SHP77 treated with DMSO at 0.1 percent for 48 hours (cell line): ENCODE results near the gene HOXD3.

Experiments
- DNase-seq: peaks from one replicate; lab custom pipeline; 2025; lab: John Stamatoyannopoulos, UW

HOXD3 gene

DNA sequence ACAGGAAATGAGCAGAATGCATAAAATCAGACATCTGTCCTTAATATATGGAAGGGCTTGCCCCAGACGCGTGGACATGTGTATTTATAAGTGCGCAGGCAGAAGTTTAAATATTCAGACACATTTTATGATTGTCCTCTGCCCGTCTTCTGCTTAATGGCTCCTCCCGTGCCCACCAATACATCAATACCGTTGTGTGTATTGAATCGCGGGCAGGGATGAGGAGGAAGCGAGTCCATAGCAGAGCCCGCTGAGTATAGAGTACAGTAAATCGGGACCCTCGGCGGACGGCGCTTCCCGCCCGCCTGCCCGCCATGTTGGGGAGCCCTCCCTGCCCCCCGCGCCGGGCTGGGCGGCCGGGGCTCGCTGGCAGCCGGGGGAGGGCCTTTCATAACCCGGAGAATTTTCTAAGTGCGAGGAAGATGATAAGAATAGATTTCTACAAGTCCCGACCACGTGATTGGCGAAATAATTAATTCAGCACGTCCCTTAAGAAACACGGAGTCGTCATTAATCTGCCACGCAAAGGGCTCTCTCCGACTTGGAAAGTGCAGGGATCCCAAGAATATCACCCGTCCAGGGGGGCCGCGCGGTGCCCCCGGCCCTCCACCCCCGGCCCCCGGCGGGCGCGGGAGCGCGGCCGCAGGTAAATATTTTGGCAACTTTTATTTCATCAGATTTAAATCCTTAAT, at the start of gene HOXD3:
Gene HOXD3, plus strand, starts transcription at position 501 of the 692 bp plus-strand sequence. CDS start 11,808 bp downstream, outside the sequence.
- DNase-seq = no peak

GRCh38 chr2:176107731-176108181, 49.4 kb upstream of the HOXD3 start:
- DNase-seq = no peak

DNA sequence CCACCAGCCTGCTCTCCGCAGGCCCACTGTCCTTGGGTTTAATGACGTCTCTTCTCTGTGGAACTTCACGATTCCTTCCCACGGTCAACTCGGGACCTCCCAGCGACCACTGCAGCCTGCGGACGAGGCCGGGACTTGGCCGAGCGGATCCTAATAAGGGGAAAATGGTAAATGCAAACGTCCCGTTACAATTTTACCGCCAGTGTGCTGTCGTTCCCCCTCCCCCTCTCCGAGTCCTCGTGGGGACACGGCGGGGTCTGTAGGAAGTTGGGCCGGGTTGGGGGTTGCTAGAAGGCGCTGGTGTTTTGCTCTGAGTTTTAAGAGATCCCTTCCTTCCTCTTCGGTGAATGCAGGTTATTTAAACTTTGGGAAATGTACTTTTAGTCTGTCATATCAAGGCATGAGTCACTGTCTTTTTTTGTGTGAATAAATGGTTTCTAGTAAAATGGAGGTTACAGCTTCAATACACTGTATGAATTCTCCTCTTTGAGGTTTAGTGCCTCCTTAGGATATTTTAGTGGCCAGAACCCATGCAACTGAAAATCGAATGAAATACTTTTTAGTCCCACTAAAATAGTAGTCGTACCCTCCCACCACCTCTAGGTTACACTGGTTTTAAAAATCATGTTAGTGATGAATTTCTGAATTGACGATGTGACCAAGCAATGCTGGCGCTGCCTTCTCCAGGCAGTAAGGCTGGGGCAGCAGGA, 47.8 kb upstream of the HOXD3 start:
- no peak for DNase-seq

- DNase-seq = no peak
Measured at GRCh38 chr2:176109946-176110345, 47.2 kb upstream of the HOXD3 start.

DNA sequence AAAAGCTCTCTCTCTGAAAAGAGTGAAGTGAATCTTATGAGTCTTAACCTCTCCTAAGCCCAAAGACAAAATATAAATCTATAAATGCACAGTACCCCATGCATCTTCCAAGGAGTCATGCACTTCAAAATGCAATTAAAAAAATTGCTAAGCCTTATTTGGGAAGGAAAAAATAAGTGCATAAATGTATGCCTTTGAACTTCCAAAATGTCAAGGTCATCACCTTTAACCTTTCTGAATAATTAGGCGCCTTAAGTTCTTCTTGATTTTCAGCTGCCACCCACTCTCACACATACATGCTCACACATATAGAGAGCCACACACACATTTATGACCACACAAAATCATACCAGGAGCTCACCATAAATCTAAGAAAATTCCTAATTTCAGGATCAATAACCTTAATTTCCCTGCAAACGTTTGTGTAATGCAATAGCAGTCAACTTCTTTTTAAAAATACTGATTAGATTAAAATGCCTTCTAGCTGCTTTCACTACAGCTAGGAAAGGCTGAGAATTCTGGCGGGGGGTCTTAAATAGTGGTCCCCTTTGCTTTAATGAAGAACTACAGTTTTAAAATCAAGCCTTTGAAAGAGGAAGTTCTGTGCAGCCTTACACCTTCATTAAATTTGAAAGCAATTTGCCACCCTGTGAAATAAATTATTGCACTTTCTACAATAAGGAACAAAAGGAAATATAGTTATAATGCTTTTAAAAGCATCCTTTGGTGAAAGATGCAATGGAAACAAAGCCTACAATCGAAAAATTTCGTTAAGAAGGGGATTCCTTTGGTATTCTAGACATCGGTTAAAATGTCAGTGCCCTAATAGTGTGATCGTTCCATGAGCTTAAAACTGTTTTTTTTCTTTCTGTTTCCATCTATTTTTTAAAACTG, 46.4 kb upstream of the HOXD3 start:
- DNase-seq = no peak

DNA sequence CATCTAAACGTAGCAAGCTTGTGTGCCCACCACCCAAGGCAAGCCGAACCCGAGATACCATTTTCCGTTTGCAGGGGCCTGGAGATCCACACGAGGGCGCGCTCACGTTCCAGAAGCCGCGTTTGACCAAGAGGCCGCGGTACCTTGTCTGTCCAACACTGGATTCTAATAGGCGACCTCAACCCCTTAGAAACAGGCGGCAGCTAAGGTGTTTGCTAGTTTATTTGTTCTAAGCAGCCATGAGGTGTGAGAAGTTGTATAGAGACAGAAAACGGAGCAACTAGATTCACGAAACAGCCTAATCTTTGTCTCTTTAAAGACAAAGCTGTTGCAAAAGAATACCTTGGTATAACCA, 45.8 kb upstream of the HOXD3 start:
- peak; percentile 42 for DNase-seq

DNA sequence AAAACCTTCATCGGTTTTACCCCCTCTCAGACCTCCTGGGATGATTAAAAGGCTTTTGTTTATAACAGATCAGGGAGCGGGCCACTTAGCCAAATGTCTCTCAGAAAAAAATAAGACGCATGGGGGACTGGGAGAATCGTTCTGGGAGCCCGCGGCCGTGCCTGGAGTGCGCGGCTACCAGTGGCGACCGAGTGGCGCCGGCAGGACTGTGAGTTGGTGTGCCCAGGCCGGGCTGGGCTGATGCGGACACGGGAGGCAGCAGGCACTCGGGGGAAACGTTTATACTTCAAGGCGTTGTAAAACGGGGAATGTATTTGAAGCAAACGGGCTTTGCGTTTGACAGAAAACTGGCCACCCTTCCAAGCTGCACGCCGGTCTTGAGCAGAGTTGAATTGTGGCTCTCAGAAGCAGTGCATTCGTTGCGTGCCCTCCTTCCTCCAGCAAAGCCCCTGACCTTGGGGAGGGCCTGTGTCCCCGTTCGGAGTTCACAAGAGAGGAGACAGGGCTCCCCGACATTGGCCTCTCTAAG, 45.2 kb upstream of the HOXD3 start:
- DNase-seq = no peak

DNA sequence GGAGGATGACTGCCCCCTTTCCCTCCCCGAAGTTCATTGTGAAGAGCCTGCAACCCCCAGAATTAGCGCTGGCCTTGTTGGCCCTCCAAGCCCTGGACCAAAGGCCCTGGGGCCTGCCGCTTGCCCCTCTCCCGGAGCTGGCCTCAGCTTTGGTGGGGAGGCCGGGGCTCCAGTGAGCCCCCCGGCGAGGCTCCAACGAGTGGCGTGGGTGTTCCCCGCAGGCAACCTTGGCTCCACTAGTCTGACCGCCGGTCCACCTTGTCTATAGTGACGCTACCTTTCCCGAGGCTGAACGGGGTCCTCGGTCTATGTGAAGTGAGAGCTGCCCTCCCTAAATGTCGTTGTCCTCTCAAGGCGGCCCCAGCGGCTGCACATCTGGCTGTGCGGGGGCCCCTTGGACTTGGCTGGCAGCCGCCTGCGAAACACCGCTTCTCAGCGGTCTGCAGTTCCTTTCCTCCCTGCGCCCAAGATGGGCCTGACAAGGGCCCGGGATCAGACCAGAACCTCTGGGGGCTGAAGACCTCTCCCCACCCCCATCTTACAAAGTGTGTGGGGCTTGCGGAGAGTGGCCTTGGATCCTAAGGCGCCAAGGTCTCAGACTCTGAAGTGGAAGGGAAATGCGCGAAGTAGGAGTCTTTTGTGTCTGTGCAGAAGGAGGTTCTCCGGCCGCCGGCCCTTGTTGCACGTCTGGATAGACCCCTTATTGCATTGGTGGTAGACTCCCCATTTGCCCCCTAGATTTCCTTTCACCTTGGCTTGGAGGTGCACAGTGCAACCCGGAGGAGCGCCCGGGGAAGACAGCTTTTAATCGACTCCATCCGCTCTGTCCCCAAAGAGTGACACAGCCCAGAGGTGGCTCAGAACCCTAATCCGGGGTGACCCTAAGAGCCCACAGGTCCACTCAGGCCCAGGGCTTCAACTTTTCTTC, 44.5 kb upstream of the HOXD3 start:
- no peak for DNase-seq

DNA sequence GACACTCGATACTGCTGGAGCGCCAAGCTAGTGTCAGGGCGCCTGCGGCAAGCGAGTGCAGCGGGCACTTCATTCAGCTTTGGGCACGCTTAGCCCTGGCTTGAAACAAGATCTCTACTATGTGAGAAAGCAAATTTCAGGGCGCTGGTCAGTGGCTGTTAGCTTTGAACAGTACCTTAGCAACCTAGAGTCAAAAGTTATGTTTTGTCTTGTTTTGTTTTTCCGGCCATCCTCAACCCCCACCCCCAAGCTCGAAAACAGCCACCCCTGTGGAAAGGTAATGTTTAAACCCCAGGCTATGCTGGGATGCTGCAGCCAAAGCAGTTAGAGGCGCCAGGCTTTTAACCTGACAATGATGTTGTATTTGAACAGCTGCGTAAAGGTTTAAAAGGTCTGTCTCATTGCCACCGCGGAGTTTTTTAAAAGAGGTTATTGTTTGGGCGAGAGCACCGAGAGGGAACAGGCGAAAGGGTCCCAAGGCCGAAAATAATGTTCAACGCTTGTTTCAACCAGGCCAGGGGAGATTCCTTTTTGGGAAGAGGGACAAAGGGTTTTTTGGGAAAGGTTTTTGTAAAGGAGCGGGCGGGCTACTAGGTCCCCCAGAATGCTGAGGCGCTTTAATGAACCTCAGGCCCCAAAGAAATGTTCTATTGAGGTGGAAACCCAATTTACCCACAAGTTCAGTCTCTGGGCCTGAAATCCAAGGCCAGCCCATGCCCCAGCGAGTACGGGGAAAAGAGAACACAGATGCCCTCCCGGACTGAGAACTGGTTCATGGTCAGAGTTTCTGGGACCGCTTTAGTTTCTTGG, 42.8 kb upstream of the HOXD3 start:
- peak; percentile 48 for DNase-seq

DNA sequence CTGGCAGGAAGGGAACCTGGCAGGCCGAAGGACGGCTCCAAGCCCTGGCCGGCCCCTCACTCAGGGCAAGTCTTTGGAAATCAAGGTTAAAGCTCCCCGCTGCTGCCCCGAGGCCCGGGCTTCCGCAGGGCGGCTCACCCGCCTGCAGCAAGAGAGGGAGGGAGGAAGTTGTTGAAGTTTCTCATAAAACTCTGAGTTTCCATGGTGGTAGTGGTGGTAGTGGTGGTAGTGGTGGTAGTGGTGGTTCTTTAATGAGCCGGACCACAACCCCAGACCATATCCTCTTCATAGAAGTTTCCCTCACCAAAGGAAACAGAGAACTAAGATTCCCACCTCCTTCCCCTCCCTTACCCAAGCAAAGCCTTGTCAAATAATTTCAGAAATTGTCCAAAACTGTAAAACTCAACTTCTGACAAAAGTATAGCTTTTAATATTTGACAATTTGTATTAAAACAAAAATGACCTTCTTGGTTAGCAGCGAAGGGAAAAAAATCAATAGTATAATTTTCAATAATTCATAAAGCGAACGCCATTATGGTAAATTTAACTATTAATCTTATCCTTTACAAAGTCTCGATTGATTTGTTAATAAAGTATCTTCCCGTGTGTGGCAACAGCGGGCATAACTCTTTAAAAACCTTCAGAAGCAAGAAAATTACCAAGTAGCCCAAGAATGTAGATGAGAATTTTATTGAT, 42.0 kb upstream of the HOXD3 start:
- no peak for DNase-seq

- peak; percentile 54 for DNase-seq
Measured at GRCh38 chr2:176115883-176116813, 41.0 kb upstream of the HOXD3 start, which contains the start of gene HOXD10. TSS of gene HOXD10 (plus strand) at chr2:176116778. CDS start at chr2:176116834, 56 bp downstream.

DNA sequence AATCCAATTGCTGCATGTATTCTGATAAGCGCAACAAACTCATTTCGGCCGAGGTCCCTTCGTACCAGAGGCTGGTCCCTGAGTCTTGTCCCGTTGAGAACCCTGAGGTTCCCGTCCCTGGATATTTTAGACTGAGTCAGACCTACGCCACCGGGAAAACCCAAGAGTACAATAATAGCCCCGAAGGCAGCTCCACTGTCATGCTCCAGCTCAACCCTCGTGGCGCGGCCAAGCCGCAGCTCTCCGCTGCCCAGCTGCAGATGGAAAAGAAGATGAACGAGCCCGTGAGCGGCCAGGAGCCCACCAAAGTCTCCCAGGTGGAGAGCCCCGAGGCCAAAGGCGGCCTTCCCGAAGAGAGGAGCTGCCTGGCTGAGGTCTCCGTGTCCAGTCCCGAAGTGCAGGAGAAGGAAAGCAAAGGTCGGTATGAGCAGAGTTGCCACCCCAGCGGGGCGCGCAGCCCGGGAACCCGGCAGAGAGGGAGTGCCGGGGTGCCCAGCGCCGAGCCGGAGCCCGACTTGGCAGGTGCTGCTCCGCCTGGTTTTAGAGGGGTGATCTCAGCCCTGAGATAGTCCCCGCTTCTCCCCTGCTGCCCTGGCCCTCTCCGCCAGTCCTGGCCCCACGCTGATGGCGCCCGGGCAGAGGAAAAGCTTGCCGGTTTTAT, 39.8 kb upstream of the HOXD3 start:
- no peak for DNase-seq

DNA sequence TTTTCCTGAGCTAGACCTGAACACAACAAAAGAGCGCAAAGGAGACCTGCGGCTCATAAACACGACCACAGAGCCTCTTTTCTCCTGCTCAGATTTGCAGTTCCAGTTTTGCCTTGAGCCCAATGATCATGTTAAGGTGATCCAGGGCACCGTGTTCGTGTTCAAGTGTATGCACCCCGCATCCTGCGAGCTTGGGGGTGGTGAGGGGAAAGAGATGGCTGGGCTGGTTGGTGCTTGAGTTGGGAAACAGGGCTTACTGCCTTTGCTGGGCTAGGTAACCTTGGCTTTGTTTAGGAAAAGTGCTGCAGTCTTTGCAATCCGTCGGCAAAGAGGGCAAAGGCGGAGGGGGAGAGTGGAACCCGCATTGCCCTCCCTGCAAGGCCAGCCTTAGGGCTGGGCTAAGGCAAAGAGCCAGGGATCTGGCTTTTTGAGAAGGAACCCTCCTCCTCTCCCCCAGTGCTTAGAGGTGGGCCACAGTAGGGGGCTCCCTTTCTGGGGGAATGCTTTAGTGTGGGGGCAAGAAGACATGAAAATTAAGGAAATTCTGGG, 39.2 kb upstream of the HOXD3 start:
- no peak for DNase-seq

GRCh38 chr2:176118601-176119339, 38.3 kb upstream of the HOXD3 start:
- peak; percentile 39 for DNase-seq

DNA sequence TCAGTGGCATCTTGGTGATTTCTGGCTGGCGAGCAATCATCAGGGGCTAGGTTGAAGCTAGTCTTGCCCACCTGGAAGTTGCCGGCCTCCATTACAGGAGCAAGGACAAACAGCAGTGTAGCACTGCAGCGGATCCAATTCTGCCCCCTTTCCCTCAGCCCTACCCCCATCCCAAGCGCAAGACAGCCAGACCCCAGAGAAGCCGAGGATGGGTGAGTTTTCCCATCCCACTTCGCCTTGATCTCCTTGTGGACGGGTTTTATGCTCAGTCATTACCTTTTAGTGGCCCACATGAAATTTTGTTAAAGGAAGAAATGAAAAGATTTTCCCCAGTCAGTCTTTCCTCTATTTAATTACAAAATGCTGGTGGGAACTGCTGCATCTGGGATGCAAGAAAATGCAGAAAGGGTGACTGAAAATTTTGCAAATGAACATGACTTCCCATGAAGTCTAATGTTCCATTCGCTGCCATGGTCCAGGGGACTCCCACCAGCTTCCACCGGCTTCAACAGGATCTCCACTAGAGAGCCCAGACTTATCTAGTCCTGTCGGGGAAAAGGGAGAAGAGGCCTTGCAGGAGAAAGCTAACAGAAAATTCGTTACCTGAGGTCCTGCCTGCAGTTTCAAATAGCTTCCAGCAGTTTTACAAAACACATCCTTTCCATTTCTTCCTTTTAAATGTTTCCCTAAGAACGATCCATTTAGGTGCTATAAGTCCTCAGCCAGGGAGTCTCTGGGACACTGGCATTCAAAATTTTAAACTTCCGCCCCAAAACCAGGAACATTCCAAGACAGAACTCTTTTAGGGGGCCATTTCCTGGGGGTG, 36.5 kb upstream of the HOXD3 start:
- DNase-seq = no peak
